ENCODE measurements around the gene HOXA6. TPM values are rescaled to one million over a fixed set of nuclear protein-coding genes. Genes with fewer than 3 reads are reported as not detected.

HOXA6 gene
- total RNA-seq, 1 experiment from 2014 or later, result 12.7 TPM

DNA sequence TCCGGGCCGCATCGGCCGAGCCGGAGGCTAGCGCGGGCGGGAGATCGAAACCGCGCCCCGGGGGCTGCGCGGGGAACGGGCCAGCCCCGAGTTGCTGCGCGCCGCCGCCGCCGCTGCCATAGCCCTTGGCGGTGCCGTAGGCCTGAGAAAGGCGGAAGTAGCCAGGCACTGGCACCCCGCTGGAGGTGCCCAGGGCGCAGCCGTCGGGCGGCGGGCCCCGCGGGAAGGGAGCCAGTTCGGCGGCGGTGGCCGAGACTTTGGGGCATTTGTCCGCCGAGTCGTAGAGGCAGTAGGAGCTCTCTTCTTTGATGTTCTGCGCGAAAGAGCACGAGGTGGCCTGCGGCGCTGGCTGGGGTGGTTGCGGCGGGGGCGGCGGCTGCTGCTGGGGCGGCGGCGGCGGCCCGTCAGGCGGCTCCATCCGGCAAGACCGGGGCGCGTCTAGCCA lies 26.0 kb upstream of the HOXA6 start:
- Histone ChIP-seq H3K36me3 (ENCODE audit: control insufficient read depth in 1 of 2, insufficient read depth in 2 of 2, low read length in 2 of 2) (no peaks in the 10 kb centered on the region), H4K20me1 (ENCODE audit: insufficient read depth) (no peaks in the 10 kb centered on the region), H3K27me3 (ENCODE audit: insufficient read depth, low read length) (no peaks in the 10 kb centered on the region), H3K27ac (ENCODE audit: low read depth, low read length) (peak overlapping the region; percentile 91), H3K9me2 (ENCODE audit: insufficient read depth) (no peaks in the 10 kb centered on the region), H3K4me1 (ENCODE audit: control insufficient read depth in 1 of 2, insufficient read depth in 2 of 2, low read length in 2 of 2) (peaks cover 29 to 51% of the 10 kb centered on the region in 2 experiments), H3K4me2 (ENCODE audit: low read length) (peak overlapping the region; percentile 97), H3K9ac (ENCODE audit: low read length) (peak overlapping the region; percentile 89), H3K9me3 (ENCODE audit: control insufficient read depth in 1 of 2, insufficient read depth in 1 of 2, low read depth in 1 of 2, low read length in 2 of 2) (no peaks in the 10 kb centered on the region), H2AFZ (ENCODE audit: low read depth, low read length, poor library complexity, severe bottlenecking) (no peak overlapping the region), H3K79me2 (ENCODE audit: insufficient read depth, low read length) (peaks cover 63% of the 10 kb centered on the region), H3K4me3 (replicated peaks in 1 of 2; ENCODE audit: low read depth in 1 of 2, low read length in 2 of 2) (peak overlapping the region; percentile 66 to 77)
- ATAC-seq, result peak; percentile 24
- no TSS peak for BruUV-seq (replicated peaks)
- ChIA-PET RAD21 (ENCODE audit: low non-redundant PET in 1 of 2, low total read pairs in 2 of 2, uncharacterized antibody in 2 of 2, unreplicated experiment in 2 of 2) (interaction anchor here in 1 of 2 experiments (1.1 kb wide), 1 partner anchor 58 kb away, joined by 3 read pairs; no protein-coding TSS in a partner anchor), CTCF (interaction anchor here (0.9 kb wide), 2 partner anchors 12 to 760 kb away, joined by 3 read pairs; no protein-coding TSS in a partner anchor), POLR2A (interaction anchor here (2.2 kb wide), 1 partner anchor 11 kb away, joined by 7 read pairs; the partner anchor contains the start of gene HOXA11)
- no peak for DNase-seq (ENCODE audit: low read depth, low spot score)
- TF ChIP-seq POLR2AphosphoS5 (IDR thresholded peaks at IDR 0.05; ENCODE audit: low read depth, low read length) (0 out of 2 replicates have a peak, but pooled peaks have one; percentile 58), TCF7L2 (IDR thresholded peaks at IDR 0.05; ENCODE audit: borderline replicate concordance, extremely low read depth, insufficient read depth, insufficient read length) (peak; percentile 75), ZFX (IDR thresholded peaks at IDR 0.05) (peak; percentile 94)
- TF ChIP-seq, protein P1, sequence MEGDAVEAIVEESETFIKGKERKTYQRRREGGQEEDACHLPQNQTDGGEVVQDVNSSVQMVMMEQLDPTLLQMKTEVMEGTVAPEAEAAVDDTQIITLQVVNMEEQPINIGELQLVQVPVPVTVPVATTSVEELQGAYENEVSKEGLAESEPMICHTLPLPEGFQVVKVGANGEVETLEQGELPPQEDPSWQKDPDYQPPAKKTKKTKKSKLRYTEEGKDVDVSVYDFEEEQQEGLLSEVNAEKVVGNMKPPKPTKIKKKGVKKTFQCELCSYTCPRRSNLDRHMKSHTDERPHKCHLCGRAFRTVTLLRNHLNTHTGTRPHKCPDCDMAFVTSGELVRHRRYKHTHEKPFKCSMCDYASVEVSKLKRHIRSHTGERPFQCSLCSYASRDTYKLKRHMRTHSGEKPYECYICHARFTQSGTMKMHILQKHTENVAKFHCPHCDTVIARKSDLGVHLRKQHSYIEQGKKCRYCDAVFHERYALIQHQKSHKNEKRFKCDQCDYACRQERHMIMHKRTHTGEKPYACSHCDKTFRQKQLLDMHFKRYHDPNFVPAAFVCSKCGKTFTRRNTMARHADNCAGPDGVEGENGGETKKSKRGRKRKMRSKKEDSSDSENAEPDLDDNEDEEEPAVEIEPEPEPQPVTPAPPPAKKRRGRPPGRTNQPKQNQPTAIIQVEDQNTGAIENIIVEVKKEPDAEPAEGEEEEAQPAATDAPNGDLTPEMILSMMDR (IDR thresholded peaks at IDR 0.05 in 2 of 3, conservative IDR thresholded peaks at IDR 0.05 in 1 of 3; ENCODE audit: borderline replicate concordance in 1 of 3, insufficient read depth in 1 of 3, low read depth in 2 of 3, low read length in 2 of 3), result no peak
- intact Hi-C loops (cut with micrococcal nuclease), result no loop called here

DNA sequence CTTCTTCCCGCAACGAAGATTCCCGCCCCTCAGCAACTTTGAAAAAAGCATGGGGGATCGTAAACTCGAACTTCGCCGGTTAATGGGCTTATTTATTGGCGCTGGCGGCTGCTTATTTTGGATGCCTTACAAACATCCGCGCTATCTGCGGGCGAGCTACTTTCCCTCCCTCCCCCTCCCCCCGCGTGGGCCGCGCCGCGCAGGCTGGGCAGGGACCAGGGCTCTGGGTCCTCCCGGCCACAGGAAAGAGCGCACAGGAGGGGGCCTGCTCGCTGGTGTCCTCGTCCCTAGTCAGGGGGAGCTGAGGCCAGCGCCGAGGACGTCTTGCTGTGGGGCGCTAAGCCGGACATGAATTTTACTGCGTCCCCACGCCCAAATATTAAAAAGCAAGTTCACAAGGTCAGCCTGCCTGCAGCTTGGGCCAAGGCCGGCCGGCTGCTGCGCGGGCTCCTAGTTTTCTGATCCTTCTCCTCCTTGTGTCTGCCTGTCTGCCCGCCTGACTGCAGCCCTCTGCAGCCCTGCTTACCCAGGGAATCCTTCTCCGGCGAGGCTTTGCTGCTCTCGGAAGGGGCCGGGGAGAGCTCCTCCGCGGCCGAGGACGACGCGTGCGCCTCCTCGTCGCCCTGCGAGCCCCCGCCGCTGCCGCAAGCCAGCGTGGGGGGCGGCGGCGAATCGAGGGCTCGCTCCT lies 25.4 kb upstream of the HOXA6 start:
- H3K36me3 ChIP-seq (ENCODE audit: control insufficient read depth in 1 of 2, insufficient read depth in 2 of 2, low read length in 2 of 2), result no peaks in the 10 kb centered on the region
- no peaks in the 10 kb centered on the region for H4K20me1 ChIP-seq (ENCODE audit: insufficient read depth)
- intact Hi-C loops (cut with micrococcal nuclease), result no loop called here
- DNase-seq (ENCODE audit: low read depth, low spot score) (no peak), ATAC-seq (peak; percentile 28)
- no TSS peak for BruUV-seq (replicated peaks)
- TF ChIP-seq POLR2AphosphoS5 (IDR thresholded peaks at IDR 0.05; ENCODE audit: low read depth, low read length) (peak; percentile 6; the same call in 1 of the 2 replicates), POLR2A (IDR thresholded peaks at IDR 0.05; ENCODE audit: borderline replicate concordance, extremely low read depth, insufficient read depth, insufficient read length) (peak; percentile 17), FOSL1 (IDR thresholded peaks at IDR 0.05; ENCODE audit: low read depth) (no peak)
- RAD21 ChIA-PET (ENCODE audit: low non-redundant PET in 1 of 2, low total read pairs in 2 of 2, uncharacterized antibody in 2 of 2, unreplicated experiment in 2 of 2), result interaction anchor here in 1 of 2 experiments (1.1 kb wide), 1 partner anchor 58 kb away, joined by 3 read pairs; no protein-coding TSS in a partner anchor
- no peak overlapping the region for H2AFZ ChIP-seq (ENCODE audit: low read depth, low read length, poor library complexity, severe bottlenecking)
- H3K4me3 ChIP-seq (replicated peaks in 1 of 2; ENCODE audit: low read depth in 1 of 2, low read length in 2 of 2), result peak overlapping the region; percentile 66 to 77
- CTCF ChIA-PET, result interaction anchor here (0.9 kb wide), 2 partner anchors 12 to 760 kb away, joined by 3 read pairs; no protein-coding TSS in a partner anchor
- no peaks in the 10 kb centered on the region for H3K9me2 ChIP-seq (ENCODE audit: insufficient read depth)
- peaks cover 31 to 57% of the 10 kb centered on the region in 2 experiments for H3K4me1 ChIP-seq (ENCODE audit: control insufficient read depth in 1 of 2, insufficient read depth in 2 of 2, low read length in 2 of 2)
- H3K9ac ChIP-seq (ENCODE audit: low read length), result peak overlapping the region; percentile 89
- H3K79me2 ChIP-seq (ENCODE audit: insufficient read depth, low read length), result peaks cover 69% of the 10 kb centered on the region
- peak overlapping the region; percentile 97 for H3K4me2 ChIP-seq (ENCODE audit: low read length)
- H3K27me3 ChIP-seq (ENCODE audit: insufficient read depth, low read length), result no peaks in the 10 kb centered on the region
- peak overlapping the region; percentile 91 for H3K27ac ChIP-seq (ENCODE audit: low read depth, low read length)
- H3K9me3 ChIP-seq (ENCODE audit: control insufficient read depth in 1 of 2, insufficient read depth in 1 of 2, low read depth in 1 of 2, low read length in 2 of 2), result no peaks in the 10 kb centered on the region
- POLR2A ChIA-PET, result no interaction called here

Data from HCT116 (cell line).